Epithelial cell of esophagus (primary cell): Measurements from ENCODE around the gene TRAPPC3.

ENCODE experiments used
- DNase-seq: peaks from one replicate; pipeline ENCODE4 v3.0.0; 2010; ENCODE audit warnings: low read depth
- H3K4me3 ChIP-seq: 2 replicates; pipeline ENCODE4 v1.5.1; 2011; ENCODE audit warnings: mild to moderate bottlenecking, low read length, control low read depth
- CTCF ChIP-seq: IDR thresholded peaks from 2 replicates; pipeline ENCODE4 v1.5.1; 2011; ENCODE audit warnings: low read depth, mild to moderate bottlenecking, low read length, control low read depth, inconsistent platforms; ENCODE audit not compliant: insufficient read depth; ENCODE audit errors: missing control alignments

The TRAPPC3 gene

GRCh38 chr1:36096500-36097432 is 52.5 kb downstream of the TRAPPC3 start:
- H3K4me3 ChIP-seq, result no peak overlapping the region
- DNase-seq, result no peak
- TF ChIP-seq CTCF, result no peak

GRCh38 chr1:36095760-36096405 is 53.4 kb downstream of the TRAPPC3 start:
- no peak for TF ChIP-seq CTCF
- DNase-seq, result no peak
- no peak overlapping the region for H3K4me3 ChIP-seq

- H3K4me3 ChIP-seq, result no peak overlapping the region
- TF ChIP-seq CTCF, result no peak
- DNase-seq, result no peak
Observed at GRCh38 chr1:36094621-36095061, 54.6 kb downstream of the TRAPPC3 start.

- no peak overlapping the region for H3K4me3 ChIP-seq
- TF ChIP-seq CTCF, result no peak
- DNase-seq, result no peak
Observed at GRCh38 chr1:36093929-36094328, 55.4 kb downstream of the TRAPPC3 start.

GRCh38 chr1:36093226-36093625 is 56.1 kb downstream of the TRAPPC3 start:
- no peak overlapping the region for H3K4me3 ChIP-seq
- DNase-seq, result no peak
- no peak for TF ChIP-seq CTCF

- no peak for TF ChIP-seq CTCF
- H3K4me3 ChIP-seq, result no peak overlapping the region
- DNase-seq, result no peak
Observed at GRCh38 chr1:36092798-36093185, 56.5 kb downstream of the TRAPPC3 start.
